ENCODE measurements around the gene HS1BP3.

HS1BP3 gene

GRCh38 chr2:20608666-20609348, 42.1 kb downstream of the HS1BP3 start:
- no peak overlapping the region for H3K4me3 ChIP-seq (ENCODE audit: insufficient read depth, low read length, poor library complexity, severe bottlenecking)
- H3K79me2 ChIP-seq (ENCODE audit: insufficient read depth, low read length): no peaks in the 10 kb centered on the region
- TF ChIP-seq EZH2phosphoT487 (conservative IDR thresholded peaks at IDR 0.05; ENCODE audit: low read length) (no peak), CTCF (IDR thresholded peaks at IDR 0.05; ENCODE audit: insufficient read depth, low read length, poor library complexity, severe bottlenecking) (no peak)
- H3K36me3 ChIP-seq (ENCODE audit: low read length): no peaks in the 10 kb centered on the region
- no peak overlapping the region for H3K4me2 ChIP-seq (ENCODE audit: low read depth, low read length, poor library complexity, severe bottlenecking)
- H3F3A ChIP-seq (ENCODE audit: insufficient read depth): no peaks in the 10 kb centered on the region
- no peaks in the 10 kb centered on the region for H3K9me3 ChIP-seq (ENCODE audit: insufficient read depth, low read length)
- no peak overlapping the region for H2AFZ ChIP-seq (ENCODE audit: low read depth, low read length, severe bottlenecking)
- no peaks in the 10 kb centered on the region for H3K27me3 ChIP-seq (ENCODE audit: low read length)
- no peak overlapping the region for H3K27ac ChIP-seq (ENCODE audit: low read depth, low read length)
- no peaks in the 10 kb centered on the region for H3K9me2 ChIP-seq (replicated peaks; ENCODE audit: insufficient read depth, low read length)
- no peaks in the 10 kb centered on the region for H4K20me1 ChIP-seq (ENCODE audit: low read depth, low read length)
- no peak overlapping the region for H3K9ac ChIP-seq (ENCODE audit: low read length)

GRCh38 chr2:20607446-20607845, 43.5 kb downstream of the HS1BP3 start:
- Histone ChIP-seq H3K79me2 (ENCODE audit: insufficient read depth, low read length) (no peaks in the 10 kb centered on the region), H2AFZ (ENCODE audit: low read depth, low read length, severe bottlenecking) (no peak overlapping the region), H3K36me3 (ENCODE audit: low read length) (no peaks in the 10 kb centered on the region), H4K20me1 (ENCODE audit: low read depth, low read length) (no peaks in the 10 kb centered on the region; the same call in 1 of the 2 replicates), H3F3A (ENCODE audit: insufficient read depth) (no peaks in the 10 kb centered on the region), H3K9me2 (replicated peaks; ENCODE audit: insufficient read depth, low read length) (no peaks in the 10 kb centered on the region), H3K9ac (ENCODE audit: low read length) (no peak overlapping the region), H3K4me2 (ENCODE audit: low read depth, low read length, poor library complexity, severe bottlenecking) (no peak overlapping the region), H3K9me3 (ENCODE audit: insufficient read depth, low read length) (no peaks in the 10 kb centered on the region), H3K27ac (ENCODE audit: low read depth, low read length) (no peak overlapping the region), H3K4me3 (ENCODE audit: insufficient read depth, low read length, poor library complexity, severe bottlenecking) (no peak overlapping the region), H3K27me3 (ENCODE audit: low read length) (no peaks in the 10 kb centered on the region)
- TF ChIP-seq EZH2phosphoT487 (conservative IDR thresholded peaks at IDR 0.05; ENCODE audit: low read length): no peak
- TF ChIP-seq CTCF (IDR thresholded peaks at IDR 0.05; ENCODE audit: insufficient read depth, low read length, poor library complexity, severe bottlenecking): no peak

- Histone ChIP-seq H3K79me2 (ENCODE audit: insufficient read depth, low read length) (no peaks in the 10 kb centered on the region), H3K9me2 (replicated peaks; ENCODE audit: insufficient read depth, low read length) (no peaks in the 10 kb centered on the region), H3K4me2 (ENCODE audit: low read depth, low read length, poor library complexity, severe bottlenecking) (no peak overlapping the region), H3F3A (ENCODE audit: insufficient read depth) (no peaks in the 10 kb centered on the region), H3K36me3 (ENCODE audit: low read length) (no peaks in the 10 kb centered on the region), H2AFZ (ENCODE audit: low read depth, low read length, severe bottlenecking) (no peak overlapping the region), H4K20me1 (ENCODE audit: low read depth, low read length) (no peaks in the 10 kb centered on the region; the same call in 1 of the 2 replicates), H3K9me3 (ENCODE audit: insufficient read depth, low read length) (no peaks in the 10 kb centered on the region), H3K4me3 (ENCODE audit: insufficient read depth, low read length, poor library complexity, severe bottlenecking) (no peak overlapping the region), H3K27me3 (ENCODE audit: low read length) (no peaks in the 10 kb centered on the region), H3K9ac (ENCODE audit: low read length) (no peak overlapping the region), H3K27ac (ENCODE audit: low read depth, low read length) (no peak overlapping the region)
- TF ChIP-seq EZH2phosphoT487 (conservative IDR thresholded peaks at IDR 0.05; ENCODE audit: low read length) (no peak), CTCF (IDR thresholded peaks at IDR 0.05; ENCODE audit: insufficient read depth, low read length, poor library complexity, severe bottlenecking) (no peak)
These were observed 44.7 kb downstream of the HS1BP3 start for GRCh38 chr2:20606198-20606597.
